GM12865 (cell line): Measurements from ENCODE around the gene EIF3L.

Experiments
- DNase-seq: peaks from one replicate; pipeline ENCODE4 v3.0.0; 2010; ENCODE audit warnings: low read depth
- H3K4me3 ChIP-seq: 2 replicates; pipeline ENCODE4 v1.5.1; 2011; ENCODE audit warnings: mild to moderate bottlenecking, low read depth, low read length, control low read depth
- TF ChIP-seq, protein P1 (sequence below): IDR thresholded peaks from 2 replicates; pipeline ENCODE4 v1.5.1; 2011; ENCODE audit warnings: low read length, control low read depth, low read depth, inconsistent platforms; ENCODE audit not compliant: insufficient read depth; ENCODE audit errors: missing control alignments

EIF3L gene

DNA sequence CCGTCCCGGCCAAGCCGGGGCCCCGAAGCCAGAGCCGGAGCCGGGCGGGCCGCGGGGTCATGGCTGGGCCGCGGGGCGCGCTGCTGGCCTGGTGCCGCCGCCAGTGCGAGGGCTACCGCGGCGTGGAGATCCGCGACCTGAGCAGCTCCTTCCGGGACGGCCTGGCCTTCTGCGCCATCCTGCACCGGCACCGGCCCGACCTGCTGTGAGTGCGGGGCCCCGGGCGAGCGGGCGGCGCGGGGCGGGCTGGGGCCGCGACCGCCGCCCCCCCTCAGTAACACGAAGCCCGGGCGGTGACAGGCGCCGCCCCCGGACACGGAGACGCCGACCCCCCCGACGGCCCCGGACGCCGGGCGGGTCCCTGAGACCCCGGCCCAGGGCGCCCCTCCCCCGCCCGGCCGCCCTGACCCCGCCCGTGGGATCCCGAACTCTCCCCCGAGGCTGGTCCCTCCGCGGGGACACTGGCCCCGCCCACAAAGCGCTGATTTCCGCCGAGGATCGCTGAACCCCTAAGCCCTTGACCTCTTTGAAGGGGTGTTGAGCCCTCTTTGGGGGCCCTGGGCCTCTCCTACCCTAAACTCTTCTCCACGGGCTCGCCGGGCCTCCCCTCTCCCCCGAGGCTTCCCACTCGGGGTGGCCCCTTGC is 57.3 kb downstream of the EIF3L start:
- peak; percentile 46 for DNase-seq
- TF ChIP-seq, protein P1, sequence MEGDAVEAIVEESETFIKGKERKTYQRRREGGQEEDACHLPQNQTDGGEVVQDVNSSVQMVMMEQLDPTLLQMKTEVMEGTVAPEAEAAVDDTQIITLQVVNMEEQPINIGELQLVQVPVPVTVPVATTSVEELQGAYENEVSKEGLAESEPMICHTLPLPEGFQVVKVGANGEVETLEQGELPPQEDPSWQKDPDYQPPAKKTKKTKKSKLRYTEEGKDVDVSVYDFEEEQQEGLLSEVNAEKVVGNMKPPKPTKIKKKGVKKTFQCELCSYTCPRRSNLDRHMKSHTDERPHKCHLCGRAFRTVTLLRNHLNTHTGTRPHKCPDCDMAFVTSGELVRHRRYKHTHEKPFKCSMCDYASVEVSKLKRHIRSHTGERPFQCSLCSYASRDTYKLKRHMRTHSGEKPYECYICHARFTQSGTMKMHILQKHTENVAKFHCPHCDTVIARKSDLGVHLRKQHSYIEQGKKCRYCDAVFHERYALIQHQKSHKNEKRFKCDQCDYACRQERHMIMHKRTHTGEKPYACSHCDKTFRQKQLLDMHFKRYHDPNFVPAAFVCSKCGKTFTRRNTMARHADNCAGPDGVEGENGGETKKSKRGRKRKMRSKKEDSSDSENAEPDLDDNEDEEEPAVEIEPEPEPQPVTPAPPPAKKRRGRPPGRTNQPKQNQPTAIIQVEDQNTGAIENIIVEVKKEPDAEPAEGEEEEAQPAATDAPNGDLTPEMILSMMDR, result no peak

DNA sequence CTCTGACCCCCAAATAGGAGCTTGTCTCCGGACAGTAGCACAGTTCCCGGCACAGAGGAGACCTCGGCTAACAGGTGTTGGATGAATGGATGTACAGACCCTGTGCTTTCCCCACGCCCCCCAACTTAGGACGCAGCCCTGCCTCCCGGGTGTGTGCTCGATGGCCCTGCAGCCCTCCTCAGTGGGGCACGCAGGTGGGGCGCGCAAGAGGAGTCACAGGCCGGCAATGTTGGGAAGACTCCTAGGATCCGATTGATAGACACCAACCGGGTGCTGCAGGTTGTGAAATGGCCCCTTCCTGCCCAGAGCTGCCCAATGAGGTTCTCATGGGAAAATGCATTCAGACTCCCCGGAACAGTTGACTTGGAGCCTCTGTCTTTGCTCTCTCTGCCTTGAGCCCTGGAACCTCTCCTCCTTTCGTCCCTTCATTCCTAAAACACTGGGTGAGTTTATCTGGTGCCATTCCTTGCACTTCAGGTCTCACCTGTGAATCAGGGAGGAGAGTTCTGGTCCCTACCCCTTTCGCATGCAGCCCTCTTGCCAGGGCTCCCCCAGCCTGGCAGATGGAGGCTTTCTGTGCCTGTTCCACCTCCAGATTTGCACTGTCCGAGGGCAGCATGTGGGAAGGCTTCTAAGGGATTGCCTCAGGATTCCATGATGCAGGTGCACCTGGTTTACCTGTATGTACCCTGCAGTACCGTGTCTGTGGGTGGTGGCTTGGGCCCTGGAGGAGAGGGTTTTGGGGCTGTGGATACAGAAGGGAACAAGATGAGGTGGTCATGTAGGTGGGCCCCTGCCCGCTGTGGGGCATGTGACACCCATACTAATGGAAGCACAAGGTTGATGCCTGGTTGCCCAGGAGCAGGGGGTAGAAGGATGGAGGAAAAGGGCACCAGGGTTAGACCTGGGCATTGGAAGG is 58.1 kb downstream of the EIF3L start:
- H3K4me3 ChIP-seq, result peak overlapping the region; percentile 79
- TF ChIP-seq, protein P1, result no peak
- DNase-seq, result no peak

More for the DNA sequence above, 57.3 kb downstream of the EIF3L start:
- H3K4me3 ChIP-seq, result peak overlapping the region; percentile 79

DNA sequence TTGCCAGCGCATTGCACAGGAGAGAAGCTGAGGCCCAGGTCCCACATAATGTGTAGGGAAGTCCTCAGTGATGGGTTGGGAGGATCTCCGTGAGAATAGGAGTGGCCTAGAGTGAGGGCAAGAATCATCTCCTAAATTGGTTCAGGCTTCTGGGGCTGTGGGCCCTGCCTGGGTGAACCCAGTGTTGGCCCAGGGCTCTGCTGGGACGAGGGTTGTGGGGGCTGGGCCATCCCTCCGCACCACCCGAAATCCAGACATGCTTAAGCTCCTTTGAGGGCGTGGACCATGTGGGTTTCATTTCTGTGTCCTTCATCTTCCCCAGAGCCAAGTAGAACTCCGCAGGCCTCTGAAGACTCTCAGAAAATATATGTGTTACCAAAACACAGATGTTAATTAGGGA is 60.5 kb downstream of the EIF3L start:
- TF ChIP-seq, protein P1, result no peak
- H3K4me3 ChIP-seq, result no peak overlapping the region
- DNase-seq, result no peak

DNA sequence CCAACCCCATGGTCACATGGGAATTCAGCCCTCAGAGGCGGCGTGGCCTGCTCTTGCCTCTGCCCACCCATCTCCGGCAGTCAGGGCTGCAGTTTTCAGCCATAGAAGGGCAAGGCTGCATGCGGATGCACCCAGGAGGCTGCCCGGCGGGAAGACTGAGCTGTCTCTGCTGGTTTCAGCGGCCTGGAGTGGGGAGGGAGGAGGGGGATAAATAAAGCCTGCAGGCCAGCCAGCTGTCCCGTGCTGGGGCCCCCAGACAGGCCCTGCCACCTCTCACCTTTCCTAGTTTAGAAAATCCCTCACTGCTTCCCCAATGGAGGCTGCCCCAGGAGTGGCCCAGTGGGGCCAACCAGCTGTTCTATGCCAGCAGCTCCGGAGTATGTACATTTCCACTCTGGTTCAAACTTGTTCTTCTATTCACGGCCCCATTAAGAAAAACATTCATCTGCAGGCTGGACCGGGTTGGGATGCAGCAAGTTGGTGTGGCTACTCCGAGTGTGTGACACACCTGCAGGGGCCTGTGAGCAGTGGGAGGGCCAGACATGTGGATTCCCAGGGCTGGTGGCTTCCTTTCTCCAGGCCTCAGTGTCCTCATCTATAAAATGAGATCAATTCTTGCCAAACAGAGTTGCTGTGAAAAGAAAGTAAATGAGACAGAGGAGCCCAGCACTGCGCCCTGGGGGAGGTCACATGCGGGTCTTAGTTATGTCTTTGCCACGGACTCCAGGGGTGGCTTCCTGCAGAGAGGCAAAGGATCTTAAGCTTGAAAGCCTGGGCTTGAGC is 61.9 kb downstream of the EIF3L start:
- TF ChIP-seq, protein P1, result no peak
- H3K4me3 ChIP-seq, result no peak overlapping the region
- DNase-seq, result no peak

DNA sequence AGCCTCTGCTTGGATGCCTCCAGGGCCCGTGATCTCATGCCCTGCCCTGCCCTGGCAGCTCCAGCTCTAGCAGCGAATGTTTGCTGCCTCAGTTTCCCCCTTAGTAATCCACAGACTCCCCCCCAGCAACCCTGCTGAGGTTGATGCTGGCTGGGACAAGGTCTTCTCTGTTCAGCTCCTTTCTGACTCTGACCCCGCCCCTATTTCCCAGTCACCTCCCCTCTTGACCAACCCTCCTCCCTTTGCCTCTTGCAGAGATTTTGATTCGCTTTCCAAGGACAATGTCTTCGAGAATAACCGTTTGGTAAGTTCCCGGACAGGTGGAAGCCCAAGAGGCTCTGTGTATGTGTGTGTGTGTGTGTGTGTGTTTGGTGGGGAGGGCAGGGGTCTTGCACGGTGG is 62.5 kb downstream of the EIF3L start:
- TF ChIP-seq, protein P1, result no peak
- no peak for DNase-seq
- no peak overlapping the region for H3K4me3 ChIP-seq

DNA sequence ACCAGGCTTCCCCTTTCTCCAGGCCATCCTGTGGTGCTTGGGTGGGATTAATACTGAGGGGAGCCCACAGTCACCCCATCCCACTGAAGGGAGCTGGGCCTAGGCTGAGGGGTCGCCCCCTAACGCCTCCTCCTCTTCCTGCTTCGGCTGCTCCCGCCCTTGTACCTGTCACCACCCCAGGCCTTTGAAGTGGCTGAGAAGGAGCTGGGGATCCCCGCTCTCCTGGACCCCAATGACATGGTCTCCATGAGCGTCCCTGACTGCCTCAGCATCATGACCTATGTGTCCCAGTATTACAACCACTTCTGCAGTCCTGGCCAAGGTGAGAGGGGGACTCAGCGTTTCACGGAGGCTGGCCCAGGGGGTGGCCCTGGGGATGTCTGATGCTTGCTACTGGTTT is 63.0 kb downstream of the EIF3L start:
- TF ChIP-seq, protein P1, result no peak

More for the DNA sequence above, 63.0 kb downstream of the EIF3L start:
- H3K4me3 ChIP-seq, result no peak overlapping the region
- no peak for DNase-seq
